OCI-LY3 (cell line): ENCODE data around the gene MUSTN1.

Experiments used
- H2AFZ ChIP-seq: fragments of 200-600, 300-600 bp; shearing (Covaris generic); 2 replicates; pipeline ENCODE4 v1.6.0; 2014; ENCODE audit warnings: antibody characterized with exemption, low read depth, low read length
- H3K27ac ChIP-seq: fragments of 200-600, 300-600 bp; sonication (generic); 2 replicates; pipeline ENCODE4 v1.5.1; 2014; ENCODE audit warnings: mild to moderate bottlenecking, low read length, moderate library complexity, mixed read lengths
- H3K27me3 ChIP-seq: fragments of 200-600, 300-600 bp; sonication (generic); 2 replicates; pipeline ENCODE4 v1.6.1; 2014; ENCODE audit warnings: low read depth, low read length, mixed read lengths
- H3K36me3 ChIP-seq: fragments of 200-600, 300-600 bp; sonication (generic); replicated peaks from 2 replicates; pipeline ENCODE3; 2014; ENCODE audit warnings: low read depth, low read length, mixed read lengths
- H3K4me1 ChIP-seq: fragments of 300-600, 200-600 bp; sonication (generic); 2 replicates; pipeline ENCODE4 v1.6.1; 2014; ENCODE audit warnings: low read length, mixed read lengths
- H3K4me2 ChIP-seq: fragments of 200-600, 300-600 bp; sonication (generic); 2 replicates; pipeline ENCODE4 v1.6.1; 2014; ENCODE audit warnings: low read length, mixed read lengths
- H3K4me3 ChIP-seq: fragments of 300-600, 200-600 bp; sonication (generic); 2 replicates; pipeline ENCODE4 v1.5.1; 2014; ENCODE audit warnings: antibody characterized with exemption, mild to moderate bottlenecking, low read length, moderate library complexity
- H3K79me2 ChIP-seq: fragments of 300-600, 200-600 bp; shearing (Covaris generic); 2 replicates; pipeline ENCODE4 v1.6.1; 2014; ENCODE audit warnings: mild to moderate bottlenecking, low read length, mixed read lengths
- H3K9ac ChIP-seq: fragments of 300-600, 200-600 bp; shearing (Covaris generic); 2 replicates; pipeline ENCODE4 v1.6.0; 2014; ENCODE audit warnings: mild to moderate bottlenecking, low read length, moderate library complexity
- H3K9me3 ChIP-seq: fragments of 200-600, 300-600 bp; shearing (Covaris generic); 2 replicates; pipeline ENCODE4 v1.6.1; 2014; ENCODE audit warnings: low read length, mixed read lengths; ENCODE audit not compliant: insufficient read depth
- H4K20me1 ChIP-seq: fragments of 200-600, 300-600 bp; sonication (generic); 2 replicates; pipeline ENCODE4 v1.6.1; 2016; ENCODE audit warnings: low read length, mixed read lengths; ENCODE audit not compliant: insufficient read depth
- CTCF ChIP-seq: fragments of 200-600, 300-600 bp; sonication (generic); IDR thresholded peaks from 2 replicates; pipeline ENCODE4 v1.5.1; 2014; ENCODE audit warnings: antibody characterized with exemption, low read length, low read depth
- EZH2phosphoT487 ChIP-seq: fragments of 200-600 bp; shearing (Covaris generic); IDR thresholded peaks from 2 replicates; pipeline ENCODE4 v1.6.1; 2018; ENCODE audit warnings: antibody characterized with exemption, mixed run types, low read depth

Gene MUSTN1

DNA sequence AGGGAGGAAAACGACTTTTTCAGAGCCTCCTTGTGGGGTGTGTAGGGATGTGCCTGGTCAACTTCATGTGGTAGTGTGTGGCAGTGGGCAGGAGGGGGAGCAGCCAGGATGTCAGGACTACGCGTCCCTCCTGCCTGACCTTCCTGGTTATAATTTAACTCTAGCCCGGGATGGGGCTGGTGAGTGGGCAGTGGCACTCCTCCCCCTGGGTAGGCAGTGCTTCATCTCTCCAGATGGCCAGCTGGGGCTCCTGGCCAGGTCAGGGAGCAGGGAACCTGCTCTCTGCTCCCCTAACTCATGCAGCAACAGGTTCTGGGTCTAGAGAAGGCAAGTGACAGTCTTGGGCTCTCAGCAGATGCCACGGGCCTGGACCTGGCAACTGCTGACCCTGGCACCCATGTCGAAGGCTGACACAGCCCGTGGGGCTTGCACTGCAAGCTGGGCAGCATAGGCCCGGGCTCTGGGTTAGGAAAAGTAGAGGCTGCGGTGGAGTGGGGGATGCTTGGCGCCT is 6.9 kb downstream of the MUSTN1 start:
- H3K4me1 ChIP-seq: no peaks in the 10 kb centered on the region
- TF ChIP-seq EZH2phosphoT487 (no peak), CTCF (no peak)

DNA sequence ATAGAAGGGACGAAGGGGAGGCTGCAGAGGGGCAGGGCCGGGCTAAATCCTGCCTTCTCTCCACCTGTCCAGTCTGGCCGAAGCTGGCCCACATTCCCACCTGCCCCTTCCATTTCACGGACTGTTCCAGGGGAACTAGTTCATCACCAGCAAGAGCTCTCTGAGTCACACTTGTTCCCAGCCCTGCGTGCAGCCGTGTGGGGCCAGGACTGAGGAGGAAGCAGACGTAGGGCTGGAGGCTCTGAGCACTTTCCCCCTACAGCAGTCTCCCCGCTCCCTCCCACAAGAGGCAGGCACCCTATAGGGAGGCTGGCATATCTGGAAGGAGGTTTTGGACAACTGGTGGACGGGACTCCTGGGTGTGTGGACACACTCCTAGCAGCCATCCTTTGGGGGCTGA is 7.4 kb downstream of the MUSTN1 start:
- H3K79me2 ChIP-seq: no peaks in the 10 kb centered on the region
- TF ChIP-seq CTCF (no peak), EZH2phosphoT487 (no peak)
- H3K4me2 ChIP-seq: no peak overlapping the region

More for the DNA sequence above, 6.9 kb downstream of the MUSTN1 start:
- Histone ChIP-seq H2AFZ (no peak overlapping the region), H3K27me3 (no peaks in the 10 kb centered on the region), H3K79me2 (no peaks in the 10 kb centered on the region), H3K4me2 (no peak overlapping the region), H3K9me3 (no peaks in the 10 kb centered on the region), H3K4me3 (no peak overlapping the region), H4K20me1 (no peaks in the 10 kb centered on the region), H3K27ac (no peak overlapping the region), H3K36me3 (no peaks in the 10 kb centered on the region), H3K9ac (no peak overlapping the region)

GRCh38 chr3:52824037-52824436 is 10.8 kb downstream of the MUSTN1 start:
- no peak overlapping the region for H2AFZ ChIP-seq
- no peaks in the 10 kb centered on the region for H3K4me1 ChIP-seq
- TF ChIP-seq CTCF (no peak), EZH2phosphoT487 (no peak)
- H3K36me3 ChIP-seq: no peaks in the 10 kb centered on the region
- H4K20me1 ChIP-seq: no peaks in the 10 kb centered on the region
- H3K27ac ChIP-seq: no peak overlapping the region
- no peaks in the 10 kb centered on the region for H3K27me3 ChIP-seq
- no peaks in the 10 kb centered on the region for H3K79me2 ChIP-seq
- no peak overlapping the region for H3K9ac ChIP-seq
- H3K9me3 ChIP-seq: no peaks in the 10 kb centered on the region
- no peak overlapping the region for H3K4me3 ChIP-seq
- no peak overlapping the region for H3K4me2 ChIP-seq

More for the DNA sequence above, 7.4 kb downstream of the MUSTN1 start:
- no peaks in the 10 kb centered on the region for H3K9me3 ChIP-seq
- H3K4me1 ChIP-seq: no peaks in the 10 kb centered on the region
- no peaks in the 10 kb centered on the region for H3K27me3 ChIP-seq
- H4K20me1 ChIP-seq: no peaks in the 10 kb centered on the region
- H2AFZ ChIP-seq: no peak overlapping the region
- no peak overlapping the region for H3K4me3 ChIP-seq
- no peaks in the 10 kb centered on the region for H3K36me3 ChIP-seq
- no peak overlapping the region for H3K9ac ChIP-seq
- no peak overlapping the region for H3K27ac ChIP-seq

DNA sequence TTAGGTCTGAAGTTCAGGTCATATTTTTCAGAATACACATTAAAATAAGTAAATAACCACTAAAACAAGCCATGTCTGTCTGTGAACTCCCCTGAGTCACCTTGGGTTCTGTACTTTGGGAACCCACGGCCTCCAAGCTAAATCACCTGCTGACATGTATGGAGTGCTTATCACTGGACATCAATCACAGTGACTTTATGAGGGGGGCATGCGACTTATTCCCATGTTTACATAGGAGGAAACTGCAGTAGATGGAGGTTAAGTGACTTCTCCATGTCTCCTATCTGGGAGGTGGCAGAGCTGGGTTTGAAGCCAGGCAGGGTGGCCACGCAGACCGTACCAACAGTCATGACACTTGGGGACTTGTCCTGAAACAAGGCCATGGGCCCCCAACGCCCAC is 12.5 kb downstream of the MUSTN1 start:
- Histone ChIP-seq H2AFZ (no peak overlapping the region), H3K4me3 (no peak overlapping the region), H3K36me3 (no peaks in the 10 kb centered on the region), H3K4me2 (no peak overlapping the region), H3K27ac (no peak overlapping the region), H3K27me3 (no peaks in the 10 kb centered on the region), H4K20me1 (no peaks in the 10 kb centered on the region), H3K9ac (no peak overlapping the region), H3K9me3 (no peaks in the 10 kb centered on the region), H3K4me1 (no peaks in the 10 kb centered on the region), H3K79me2 (no peaks in the 10 kb centered on the region)
- TF ChIP-seq EZH2phosphoT487 (no peak), CTCF (no peak)
